ENCODE results near the gene DHRSX. TPM values are rescaled to one million over a fixed set of nuclear protein-coding genes. Genes with fewer than 3 reads are reported as not detected.

Gene DHRSX
- total and polyA plus RNA-seq, 10 of the 15 experiments (the other 5 are each of a cell fraction or from before 2014, with no cell fraction given) = 1.7 to 39.5 (median 16.5) TPM

DNA sequence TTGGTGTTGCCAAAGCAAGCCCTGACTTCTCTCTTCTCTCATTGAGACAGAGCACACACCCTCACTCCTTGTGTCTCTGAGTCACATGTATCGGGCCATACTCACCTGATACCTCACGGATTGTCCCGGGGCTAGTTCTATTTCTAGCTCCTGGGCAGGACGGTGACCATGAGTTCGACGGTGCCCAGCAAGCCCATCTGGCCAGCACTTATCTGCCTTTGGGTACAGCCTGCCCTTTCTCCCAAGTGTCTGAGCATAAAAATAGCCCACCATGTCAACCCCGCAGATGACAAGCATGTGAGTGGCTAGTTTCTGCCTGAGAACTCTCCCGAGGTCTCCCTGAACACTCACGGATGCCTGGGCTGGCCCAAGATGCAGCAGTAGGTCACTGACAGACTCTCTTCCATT is 158.5 kb downstream of the DHRSX start (continued):
- TF ChIP-seq ZNF622 (IDR thresholded peaks at IDR 0.05) = no peak

DNA sequence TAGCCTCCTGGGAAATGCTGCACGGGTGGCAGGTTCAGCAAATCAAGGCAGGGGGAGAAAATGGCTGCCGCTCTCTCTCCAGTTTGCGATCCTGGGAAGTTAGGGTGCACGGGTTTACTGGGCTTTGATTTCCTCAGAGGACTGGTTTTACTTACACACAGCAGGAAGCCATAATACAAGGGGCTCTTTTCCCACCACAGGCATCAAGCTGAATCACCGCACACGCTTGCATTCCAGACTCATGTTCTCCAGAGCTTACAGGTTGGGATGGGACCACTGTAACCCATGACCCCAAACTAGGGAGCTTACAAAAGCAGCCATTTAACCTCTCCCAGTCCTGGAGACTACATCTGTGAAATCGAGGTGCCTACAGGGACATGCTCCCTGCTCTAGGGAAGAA is 159.8 kb downstream of the DHRSX start:
- in situ Hi-C loops (cut with MboI) (no loop called here), intact Hi-C loops (cut with micrococcal nuclease; ENCODE audit: unreplicated experiment) (no loop called here)
- POLR2A ChIA-PET = no interaction called here
- no peaks in the 10 kb centered on the region; a peak in 2 of 4 replicates for H3K36me3 ChIP-seq (ENCODE audit: control insufficient read depth in 2 of 2, insufficient read depth in 2 of 2, low read length in 1 of 2)
- no TSS peak for BruUV-seq (replicated peaks)
- no peak overlapping the region for H3K4me2 ChIP-seq (ENCODE audit: control insufficient read depth, insufficient read depth)
- no peak overlapping the region for H3K4me3 ChIP-seq
- peaks cover 12% of the 10 kb centered on the region; the same call in 2 of the 3 replicates for H3K9me3 ChIP-seq (replicated peaks; ENCODE audit: control insufficient read depth, insufficient read depth, low read length)
- H3K27me3 ChIP-seq (replicated peaks in 1 of 2; ENCODE audit: control insufficient read depth in 2 of 2, insufficient read depth in 2 of 2, low read length in 1 of 2) = no peaks in the 10 kb centered on the region
- 86% methylated on average over 7 of the region's 7 CpGs for WGBS (ENCODE audit: insufficient coverage, insufficient replicate concordance, low lambda C conversion rate, missing lambda C conversion rate)
- SMC1A ChIA-PET (ENCODE audit: uncharacterized antibody, unreplicated experiment) = no interaction called here
- no peak overlapping the region for H3K27ac ChIP-seq (ENCODE audit: control insufficient read depth, insufficient read depth)
- no peak overlapping the region for H2AFZ ChIP-seq (ENCODE audit: control insufficient read depth, low read depth, low read length)
- no peak for FAIRE-seq
- no peaks in the 10 kb centered on the region for H4K20me1 ChIP-seq (ENCODE audit: control insufficient read depth, insufficient read depth)
- H3K9ac ChIP-seq (ENCODE audit: control insufficient read depth, insufficient read depth, low read length) = no peak overlapping the region
- CTCF ChIA-PET = no interaction called here
- no peak for ATAC-seq
- no peaks in the 10 kb centered on the region for H3K79me2 ChIP-seq (ENCODE audit: control insufficient read depth, insufficient read depth, low read length)
- DNase-seq (ENCODE audit: low read depth, low spot score) = no peak
- TF ChIP-seq POLR2A (IDR thresholded peaks at IDR 0.05; ENCODE audit: low read depth, low read length) (no peak), CBFB (IDR thresholded peaks at IDR 0.05; ENCODE audit: low read depth) (no peak), ZNF622 (IDR thresholded peaks at IDR 0.05) (no peak), EZH2 (IDR thresholded peaks at IDR 0.05; ENCODE audit: borderline replicate concordance, control insufficient read depth, low read depth, low read length) (no peak)
- TF ChIP-seq, protein P1, sequence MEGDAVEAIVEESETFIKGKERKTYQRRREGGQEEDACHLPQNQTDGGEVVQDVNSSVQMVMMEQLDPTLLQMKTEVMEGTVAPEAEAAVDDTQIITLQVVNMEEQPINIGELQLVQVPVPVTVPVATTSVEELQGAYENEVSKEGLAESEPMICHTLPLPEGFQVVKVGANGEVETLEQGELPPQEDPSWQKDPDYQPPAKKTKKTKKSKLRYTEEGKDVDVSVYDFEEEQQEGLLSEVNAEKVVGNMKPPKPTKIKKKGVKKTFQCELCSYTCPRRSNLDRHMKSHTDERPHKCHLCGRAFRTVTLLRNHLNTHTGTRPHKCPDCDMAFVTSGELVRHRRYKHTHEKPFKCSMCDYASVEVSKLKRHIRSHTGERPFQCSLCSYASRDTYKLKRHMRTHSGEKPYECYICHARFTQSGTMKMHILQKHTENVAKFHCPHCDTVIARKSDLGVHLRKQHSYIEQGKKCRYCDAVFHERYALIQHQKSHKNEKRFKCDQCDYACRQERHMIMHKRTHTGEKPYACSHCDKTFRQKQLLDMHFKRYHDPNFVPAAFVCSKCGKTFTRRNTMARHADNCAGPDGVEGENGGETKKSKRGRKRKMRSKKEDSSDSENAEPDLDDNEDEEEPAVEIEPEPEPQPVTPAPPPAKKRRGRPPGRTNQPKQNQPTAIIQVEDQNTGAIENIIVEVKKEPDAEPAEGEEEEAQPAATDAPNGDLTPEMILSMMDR (IDR thresholded peaks at IDR 0.05 in 2 of 3, conservative IDR thresholded peaks at IDR 0.05 in 1 of 3; ENCODE audit: control insufficient read depth in 2 of 3, extremely low read depth in 1 of 3, insufficient read depth in 1 of 3, low read depth in 3 of 3, low read length in 3 of 3) = no peak
- TF ChIP-seq, protein P2, sequence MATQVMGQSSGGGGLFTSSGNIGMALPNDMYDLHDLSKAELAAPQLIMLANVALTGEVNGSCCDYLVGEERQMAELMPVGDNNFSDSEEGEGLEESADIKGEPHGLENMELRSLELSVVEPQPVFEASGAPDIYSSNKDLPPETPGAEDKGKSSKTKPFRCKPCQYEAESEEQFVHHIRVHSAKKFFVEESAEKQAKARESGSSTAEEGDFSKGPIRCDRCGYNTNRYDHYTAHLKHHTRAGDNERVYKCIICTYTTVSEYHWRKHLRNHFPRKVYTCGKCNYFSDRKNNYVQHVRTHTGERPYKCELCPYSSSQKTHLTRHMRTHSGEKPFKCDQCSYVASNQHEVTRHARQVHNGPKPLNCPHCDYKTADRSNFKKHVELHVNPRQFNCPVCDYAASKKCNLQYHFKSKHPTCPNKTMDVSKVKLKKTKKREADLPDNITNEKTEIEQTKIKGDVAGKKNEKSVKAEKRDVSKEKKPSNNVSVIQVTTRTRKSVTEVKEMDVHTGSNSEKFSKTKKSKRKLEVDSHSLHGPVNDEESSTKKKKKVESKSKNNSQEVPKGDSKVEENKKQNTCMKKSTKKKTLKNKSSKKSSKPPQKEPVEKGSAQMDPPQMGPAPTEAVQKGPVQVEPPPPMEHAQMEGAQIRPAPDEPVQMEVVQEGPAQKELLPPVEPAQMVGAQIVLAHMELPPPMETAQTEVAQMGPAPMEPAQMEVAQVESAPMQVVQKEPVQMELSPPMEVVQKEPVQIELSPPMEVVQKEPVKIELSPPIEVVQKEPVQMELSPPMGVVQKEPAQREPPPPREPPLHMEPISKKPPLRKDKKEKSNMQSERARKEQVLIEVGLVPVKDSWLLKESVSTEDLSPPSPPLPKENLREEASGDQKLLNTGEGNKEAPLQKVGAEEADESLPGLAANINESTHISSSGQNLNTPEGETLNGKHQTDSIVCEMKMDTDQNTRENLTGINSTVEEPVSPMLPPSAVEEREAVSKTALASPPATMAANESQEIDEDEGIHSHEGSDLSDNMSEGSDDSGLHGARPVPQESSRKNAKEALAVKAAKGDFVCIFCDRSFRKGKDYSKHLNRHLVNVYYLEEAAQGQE (IDR thresholded peaks at IDR 0.05; ENCODE audit: low read depth, low read length) = no peak
- RAD21 ChIA-PET (ENCODE audit: unreplicated experiment) = no interaction called here
- no peaks in the 10 kb centered on the region for H3K4me1 ChIP-seq (ENCODE audit: control insufficient read depth, insufficient read depth, low read length)
